Activated naive CD4-positive, alpha-beta T cell treated with anti-CD3 and anti-CD28 coated beads, Interleukin-2, amount 50 U/mL, for 16 hours (primary cell): ENCODE data around the gene ZNF518B.

Experiments used
- DNase-seq: peaks from one replicate; pipeline ENCODE4 v3.0.0-alpha.2; 2020

The ZNF518B gene

GRCh38 chr4:10457255-10457801, at the start of gene ZNF518B:
Gene ZNF518B (minus strand): TSS chr4:10457426. CDS start chr4:10446328, 11,098 bp downstream.
- peak; percentile 80 for DNase-seq

- no peak for DNase-seq
Observed at GRCh38 chr4:10506077-10506476, 48.9 kb upstream of the ZNF518B start.

- no peak for DNase-seq
Observed at GRCh38 chr4:10504570-10505179, 47.4 kb upstream of the ZNF518B start.

GRCh38 chr4:10502717-10503116, 45.5 kb upstream of the ZNF518B start:
- DNase-seq = no peak

GRCh38 chr4:10500776-10501175, 43.5 kb upstream of the ZNF518B start:
- DNase-seq = no peak

- no peak for DNase-seq
Observed at GRCh38 chr4:10496200-10496599, 39.0 kb upstream of the ZNF518B start.

GRCh38 chr4:10495651-10496050, 38.4 kb upstream of the ZNF518B start:
- DNase-seq = no peak

- no peak for DNase-seq
Observed at GRCh38 chr4:10492464-10492863, 35.2 kb upstream of the ZNF518B start.

GRCh38 chr4:10491401-10491800, 34.2 kb upstream of the ZNF518B start:
- DNase-seq = no peak

GRCh38 chr4:10490996-10491395, 33.8 kb upstream of the ZNF518B start:
- DNase-seq = no peak

- DNase-seq = no peak
Observed at GRCh38 chr4:10482913-10483312, 25.7 kb upstream of the ZNF518B start.

GRCh38 chr4:10480616-10481015, 23.4 kb upstream of the ZNF518B start:
- DNase-seq = no peak

GRCh38 chr4:10478621-10479020, 21.4 kb upstream of the ZNF518B start:
- no peak for DNase-seq

- DNase-seq = no peak
Observed at GRCh38 chr4:10470505-10470904, 13.3 kb upstream of the ZNF518B start.

- DNase-seq = no peak
Observed at GRCh38 chr4:10466161-10466560, 8.9 kb upstream of the ZNF518B start.

- no peak for DNase-seq
Observed at GRCh38 chr4:10462876-10463275, 5.7 kb upstream of the ZNF518B start.

GRCh38 chr4:10461850-10462400, 4.7 kb upstream of the ZNF518B start:
- DNase-seq = no peak

GRCh38 chr4:10461091-10461849, 4.0 kb upstream of the ZNF518B start:
- peak; percentile 80 for DNase-seq

- peak; percentile 11 for DNase-seq
Observed at GRCh38 chr4:10460313-10461047, 3.3 kb upstream of the ZNF518B start.

- no peak for DNase-seq
Observed at GRCh38 chr4:10459305-10459704, 2.1 kb upstream of the ZNF518B start.

GRCh38 chr4:10458177-10458576, 951 bp upstream of the ZNF518B start:
- no peak for DNase-seq

- DNase-seq = peak; percentile 65
Observed at GRCh38 chr4:10456595-10457254, 501 bp downstream of the ZNF518B start.

GRCh38 chr4:10456260-10456594, 999 bp downstream of the ZNF518B start:
- DNase-seq = no peak
